GM18909 (cell line): Measurements from ENCODE around the gene RITA1.
A peak's percentile ranks its signal among the peaks of the same experiment; 100 is the strongest.

Experiments
- ATAC-seq: cut with Tn5 transposase; IDR thresholded peaks from one replicate; pipeline ENCODE4 v1.9.1; 2021; ENCODE audit warnings: mild to moderate bottlenecking; ENCODE audit not compliant: unreplicated experiment, poor library complexity

RITA1 gene

DNA sequence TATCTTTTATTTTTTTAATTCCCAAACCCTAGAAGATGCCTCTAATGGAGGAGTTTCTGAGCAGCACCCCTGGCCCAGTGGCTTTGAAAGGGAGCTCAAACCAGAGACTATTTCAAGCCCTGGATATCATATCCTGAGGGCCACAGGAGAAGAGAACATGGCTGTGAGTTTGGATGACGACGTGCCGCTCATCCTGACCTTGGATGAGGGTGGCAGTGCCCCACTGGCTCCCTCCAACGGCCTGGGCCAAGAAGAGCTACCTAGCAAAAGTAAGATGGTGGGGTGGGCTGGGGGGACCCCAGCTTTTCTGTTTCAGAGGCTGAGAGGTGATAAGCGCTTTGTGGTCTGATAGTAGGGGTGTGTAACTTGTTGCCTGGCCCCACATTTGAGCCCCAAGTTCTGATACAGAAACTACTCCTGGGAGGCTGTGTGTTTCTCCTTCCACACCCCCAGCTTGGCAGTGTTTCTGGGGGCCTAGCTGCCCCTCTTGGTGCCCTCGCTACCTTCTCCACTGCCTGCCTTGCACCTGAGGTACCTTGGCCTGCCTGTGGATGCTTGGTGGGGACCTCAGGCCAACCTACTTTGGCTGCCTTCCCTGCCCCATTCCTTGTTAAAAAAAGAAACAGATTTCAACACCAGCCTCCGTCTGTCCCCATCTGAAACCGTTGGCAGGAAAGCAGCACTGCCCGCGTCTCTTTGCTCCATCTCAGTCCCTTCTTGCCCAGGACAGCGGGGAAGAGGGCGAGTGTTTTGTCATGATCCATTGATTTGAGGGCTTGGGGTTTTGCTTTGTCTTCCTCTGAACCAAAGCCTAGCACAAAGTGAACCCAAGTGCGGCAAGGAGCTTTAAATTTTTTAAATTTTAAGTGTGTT, 41.4 kb downstream of the RITA1 start:
- ATAC-seq: no peak

DNA sequence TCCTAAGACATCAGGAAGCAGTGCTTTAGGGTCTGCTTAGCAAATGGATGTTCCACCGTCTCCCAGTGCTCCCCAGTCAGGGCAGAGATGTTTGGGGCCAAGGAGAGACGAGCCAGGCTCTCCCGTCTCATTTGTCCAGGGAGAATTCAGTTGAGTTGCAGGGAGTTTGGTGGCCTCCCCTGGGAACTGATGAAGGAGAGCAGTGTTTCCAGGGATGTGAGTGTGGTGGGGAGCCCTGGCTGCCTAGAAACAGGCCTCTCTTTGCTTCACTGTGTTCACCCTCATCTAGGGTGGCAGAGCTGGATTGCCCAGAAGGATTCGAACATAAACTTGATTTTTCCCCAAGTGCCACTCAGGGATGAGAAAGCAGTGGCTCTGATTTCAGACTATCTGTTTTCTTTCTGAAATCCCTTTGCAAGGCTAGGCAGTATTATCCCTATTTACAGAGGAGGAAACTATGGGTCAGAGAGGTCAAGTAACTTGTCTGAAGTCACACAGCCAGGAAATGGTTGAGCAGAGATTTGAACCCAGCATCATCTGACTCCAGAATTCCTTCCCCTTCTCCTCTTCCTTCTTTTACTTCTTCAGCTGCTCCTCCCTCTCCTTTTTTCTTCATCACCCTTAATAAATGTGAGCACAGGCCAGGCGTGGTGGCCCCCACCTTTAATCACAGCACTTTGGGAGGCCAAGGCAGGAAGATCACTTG, 42.3 kb downstream of the RITA1 start:
- no peak for ATAC-seq

GRCh38 chr12:113228394-113229028, 43.0 kb downstream of the RITA1 start:
- ATAC-seq: no peak

DNA sequence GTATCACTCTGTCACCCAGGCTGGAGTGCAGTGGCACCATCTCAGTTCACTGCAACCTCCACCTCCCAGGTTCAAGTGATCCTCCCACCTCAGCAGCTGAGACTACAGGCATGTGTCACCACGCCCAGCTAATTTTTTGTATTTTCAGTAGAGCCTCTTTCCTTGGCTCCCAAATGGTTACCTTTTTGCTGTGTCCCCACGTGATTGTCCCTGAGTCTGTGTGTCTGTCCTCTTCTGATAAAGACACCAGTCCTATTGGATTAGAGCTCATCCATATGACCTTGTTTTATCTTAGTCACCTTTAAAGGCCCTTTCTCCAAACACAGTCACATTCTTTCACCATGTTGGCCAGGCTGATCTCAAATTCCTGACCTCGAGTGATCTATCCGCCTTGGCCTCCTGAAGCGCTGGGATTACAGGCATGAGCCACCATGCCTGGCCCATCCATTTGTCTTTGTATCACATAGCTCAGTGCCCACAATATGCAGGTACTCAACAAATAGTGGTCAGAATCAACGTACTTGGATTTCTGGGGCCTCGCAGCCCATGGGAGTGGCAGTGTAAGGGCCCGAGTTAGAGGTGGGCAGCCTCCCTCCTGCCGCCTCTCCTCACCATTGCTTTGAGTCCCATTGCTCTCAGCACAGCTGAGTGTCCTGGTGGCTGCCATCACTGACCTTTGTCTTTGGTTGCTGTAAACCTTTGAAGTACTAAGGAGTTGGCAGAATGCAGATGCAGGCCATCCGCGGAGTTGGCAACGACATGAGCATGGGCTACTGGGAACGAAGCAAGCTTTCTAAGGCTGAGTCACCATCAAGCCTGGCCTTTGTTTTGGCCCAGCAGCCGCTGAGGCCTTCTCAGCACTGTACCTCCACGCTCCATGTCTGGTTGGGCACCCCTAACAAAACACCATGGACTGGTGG, 45.1 kb downstream of the RITA1 start:
- ATAC-seq: peak; percentile 11

GRCh38 chr12:113231235-113232088, 45.9 kb downstream of the RITA1 start:
- no peak for ATAC-seq

- ATAC-seq: no peak
Observed at GRCh38 chr12:113232089-113232839, 46.7 kb downstream of the RITA1 start.

- ATAC-seq: peak; percentile 73
Observed at GRCh38 chr12:113232840-113233585, 47.5 kb downstream of the RITA1 start.

DNA sequence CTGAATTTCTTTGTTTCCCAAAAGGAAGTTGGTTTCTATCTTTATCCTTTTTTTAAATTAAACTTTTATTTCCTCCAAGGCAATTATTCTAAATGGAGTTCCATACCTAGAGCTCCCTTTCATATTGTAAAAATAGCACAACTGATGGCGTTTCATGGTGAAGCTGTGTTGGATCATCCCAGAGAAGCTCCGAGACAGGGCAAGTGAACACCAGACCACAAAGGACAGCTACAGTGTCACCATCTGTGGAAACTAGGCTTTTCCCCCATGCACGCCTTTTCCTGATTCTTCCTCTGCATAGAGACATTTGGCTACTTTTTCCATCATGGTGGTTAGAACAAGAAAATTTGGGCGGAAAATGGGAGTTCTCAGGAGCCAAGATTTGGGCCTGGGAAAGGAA, 48.4 kb downstream of the RITA1 start:
- ATAC-seq: no peak

GRCh38 chr12:113234483-113234882, 49.0 kb downstream of the RITA1 start:
- no peak for ATAC-seq

GRCh38 chr12:113235976-113236375, 50.5 kb downstream of the RITA1 start:
- no peak for ATAC-seq

- ATAC-seq: no peak
Observed at GRCh38 chr12:113236539-113237399, 51.2 kb downstream of the RITA1 start.

DNA sequence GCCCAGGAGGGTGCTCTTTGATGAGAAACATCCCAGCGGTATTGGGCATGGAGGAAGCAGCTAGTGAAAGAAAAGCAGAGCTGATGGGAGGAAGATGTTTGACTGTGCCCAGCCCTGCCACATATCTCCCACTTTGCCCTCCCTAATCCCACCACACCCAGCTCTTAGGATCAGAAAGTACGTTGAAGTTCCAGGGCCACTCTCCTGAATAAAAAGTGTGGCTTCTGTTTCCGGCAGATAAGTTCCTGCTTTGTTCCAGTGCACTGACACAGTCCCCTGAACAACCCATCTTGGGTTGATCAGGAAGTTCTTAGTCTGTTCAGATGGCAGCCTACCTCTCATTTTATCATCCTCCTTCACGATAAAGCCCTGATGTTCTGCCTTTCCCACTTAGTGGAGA, 52.2 kb downstream of the RITA1 start:
- ATAC-seq: no peak

DNA sequence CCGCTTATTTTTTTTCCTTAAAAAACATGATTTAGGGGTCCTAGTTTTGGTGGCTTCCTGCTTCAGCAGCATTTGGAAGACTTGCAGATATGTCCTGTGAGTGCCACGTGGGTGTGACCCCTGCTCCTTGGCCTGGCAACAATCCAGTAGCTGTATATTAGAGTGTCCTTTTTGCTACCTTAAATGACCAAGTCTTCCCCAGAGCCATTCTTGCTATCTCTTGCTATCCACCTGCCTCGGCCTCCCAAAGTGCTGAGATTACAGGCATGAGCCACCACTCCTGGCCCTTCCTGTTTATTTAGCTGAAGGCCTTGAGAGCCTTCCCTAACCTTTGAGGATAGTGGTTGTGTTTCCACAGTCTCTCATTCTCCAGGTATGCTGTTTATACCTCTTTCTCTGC, 52.8 kb downstream of the RITA1 start:
- ATAC-seq: no peak

DNA sequence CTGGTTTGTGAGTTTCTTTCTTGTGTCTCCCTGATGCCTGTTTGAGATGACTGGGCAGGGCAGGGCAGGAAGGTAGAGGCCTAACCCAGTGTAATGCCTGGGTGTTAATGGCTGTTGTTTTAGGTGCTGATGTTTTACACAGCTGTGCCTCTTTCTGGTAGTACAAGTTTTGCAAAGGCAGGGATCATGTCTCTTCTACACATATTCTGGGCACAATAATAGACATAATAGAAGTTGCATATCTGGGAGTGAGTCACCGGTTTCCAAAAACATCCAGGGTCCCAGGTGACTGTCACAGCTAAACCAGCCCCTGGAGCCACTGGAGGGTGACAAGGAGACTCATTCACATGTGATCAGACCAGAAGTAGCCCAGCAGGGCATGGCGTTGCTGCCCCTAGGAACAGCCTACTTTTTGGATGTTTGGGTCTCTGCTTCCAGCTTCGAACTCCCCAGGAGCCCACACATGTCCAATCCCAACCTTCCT, 53.8 kb downstream of the RITA1 start:
- no peak for ATAC-seq

GRCh38 chr12:113239811-113240331, 54.4 kb downstream of the RITA1 start:
- ATAC-seq: no peak

DNA sequence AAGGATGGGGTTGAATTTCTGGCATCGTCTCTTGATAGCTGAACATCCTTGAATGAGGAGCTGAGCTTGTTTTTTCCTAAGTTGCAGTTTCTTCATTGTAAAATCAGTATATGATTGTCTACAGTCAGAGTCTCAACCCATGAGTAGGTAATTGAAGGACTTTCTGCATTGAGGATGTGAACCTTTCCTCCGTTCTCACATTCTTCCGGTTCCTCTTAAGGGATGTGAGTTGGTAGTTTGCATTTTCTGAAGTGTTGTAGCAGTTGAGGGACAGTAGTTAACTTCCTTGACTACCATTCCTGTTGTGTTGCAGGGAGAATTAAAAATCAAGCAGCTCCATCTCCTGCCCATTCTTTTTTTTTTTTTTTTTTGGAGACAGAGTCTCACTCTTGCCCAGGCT, 54.9 kb downstream of the RITA1 start:
- ATAC-seq: no peak
